ENCODE results near the gene CRIP3. TPM values are rescaled to one million over a fixed set of nuclear protein-coding genes. Genes with fewer than 3 reads are reported as not detected.
A peak's percentile ranks its signal among the peaks of the same experiment; 100 is the strongest.

Gene CRIP3
- total and polyA plus RNA-seq, 2 of the 13 experiments (the other 11 are each of a cell fraction or from before 2014, with no cell fraction given) = 6.3 to 9.3 TPM

DNA sequence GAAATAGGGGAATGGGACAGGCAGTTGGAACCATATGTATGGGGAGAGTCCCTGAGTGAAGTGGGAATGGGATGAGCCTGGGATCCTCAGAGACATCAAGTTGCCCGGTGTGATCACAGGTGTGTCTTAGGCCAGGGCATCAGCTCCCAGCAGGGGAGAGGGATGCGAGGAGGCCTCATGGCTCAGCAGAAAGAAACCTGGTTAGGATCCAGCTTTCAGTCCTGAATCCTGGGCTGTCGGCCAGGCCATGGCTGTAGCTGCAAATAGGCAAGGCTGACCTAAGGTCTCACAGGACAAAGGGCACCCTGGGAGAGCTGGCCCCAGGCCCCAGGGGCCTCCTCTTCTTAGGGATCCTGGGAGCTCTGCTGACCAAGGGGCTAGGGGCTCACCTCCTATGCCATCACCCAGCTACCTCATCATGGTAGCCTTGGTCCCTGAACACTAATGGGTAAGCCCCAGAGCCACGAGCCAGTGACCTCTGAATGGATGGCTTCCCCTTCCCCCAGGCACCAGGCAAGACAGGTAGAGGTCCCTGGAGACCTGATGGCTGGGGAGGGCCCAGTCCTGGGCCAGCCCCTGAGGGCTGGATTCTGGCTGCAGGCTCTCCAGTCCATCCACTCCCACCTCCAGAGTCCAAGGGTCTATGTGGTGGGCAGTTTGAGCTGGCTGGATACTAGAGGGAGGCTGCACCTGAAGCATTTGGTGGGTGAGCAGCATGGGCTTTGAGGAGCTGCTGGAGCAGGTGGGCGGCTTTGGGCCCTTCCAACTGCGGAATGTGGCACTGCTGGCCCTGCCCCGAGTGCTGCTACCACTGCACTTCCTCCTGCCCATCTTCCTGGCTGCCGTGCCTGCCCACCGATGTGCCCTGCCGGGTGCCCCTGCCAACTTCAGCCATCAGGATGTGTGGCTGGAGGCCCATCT is 10.7 kb downstream of the CRIP3 start, which contains the start of gene SLC22A7 (continued):
- TF ChIP-seq, protein P1, sequence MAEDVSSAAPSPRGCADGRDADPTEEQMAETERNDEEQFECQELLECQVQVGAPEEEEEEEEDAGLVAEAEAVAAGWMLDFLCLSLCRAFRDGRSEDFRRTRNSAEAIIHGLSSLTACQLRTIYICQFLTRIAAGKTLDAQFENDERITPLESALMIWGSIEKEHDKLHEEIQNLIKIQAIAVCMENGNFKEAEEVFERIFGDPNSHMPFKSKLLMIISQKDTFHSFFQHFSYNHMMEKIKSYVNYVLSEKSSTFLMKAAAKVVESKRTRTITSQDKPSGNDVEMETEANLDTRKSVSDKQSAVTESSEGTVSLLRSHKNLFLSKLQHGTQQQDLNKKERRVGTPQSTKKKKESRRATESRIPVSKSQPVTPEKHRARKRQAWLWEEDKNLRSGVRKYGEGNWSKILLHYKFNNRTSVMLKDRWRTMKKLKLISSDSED (CRISPR knock-in tag; IDR thresholded peaks at IDR 0.05) = peak; percentile 84; the same call in 1 of the 2 replicates
- TF ChIP-seq ZNF331 (CRISPR knock-in tag; IDR thresholded peaks at IDR 0.05) (peak; percentile 59; the same call in 1 of the 2 replicates), FOSL1 (CRISPR knock-in tag; IDR thresholded peaks at IDR 0.05; ENCODE audit: borderline replicate concordance) (no peak), ZNF737 (CRISPR knock-in tag; IDR thresholded peaks at IDR 0.05; ENCODE audit: borderline replicate concordance) (no peak), RFXAP (CRISPR knock-in tag; IDR thresholded peaks at IDR 0.05; ENCODE audit: borderline replicate concordance) (no peak; the same call in 1 of the 2 replicates), EHMT2 (IDR thresholded peaks at IDR 0.05; ENCODE audit: borderline replicate concordance, low read depth, low read length) (peak; percentile 38; the same call in 1 of the 2 replicates), ZNF558 (CRISPR knock-in tag; IDR thresholded peaks at IDR 0.05; ENCODE audit: borderline replicate concordance) (peak; percentile 82; the same call in 1 of the 2 replicates), AKAP8 (CRISPR knock-in tag; IDR thresholded peaks at IDR 0.05) (0 out of 2 replicates have a peak, but pooled peaks have one; percentile 54), SRSF9 (IDR thresholded peaks at IDR 0.05; ENCODE audit: borderline replicate concordance, insufficient read depth, low read depth, low read length, poor library complexity, severe bottlenecking) (no peak), TEAD3 (CRISPR knock-in tag; optimal IDR thresholded peaks at IDR 0.05; ENCODE audit: borderline replicate concordance) (peak; percentile 34), ATF7-NPFF (CRISPR knock-in tag; IDR thresholded peaks at IDR 0.05; ENCODE audit: low read depth) (peak; percentile 74), EEA1 (CRISPR knock-in tag; IDR thresholded peaks at IDR 0.05; ENCODE audit: borderline replicate concordance) (peak; percentile 89; the same call in 1 of the 2 replicates), CENPT (CRISPR knock-in tag; IDR thresholded peaks at IDR 0.05; ENCODE audit: low read depth) (peak; percentile 70), IKZF1 (IDR thresholded peaks at IDR 0.05) (no peak), PHF8 (CRISPR knock-in tag; IDR thresholded peaks at IDR 0.05) (peak; percentile 38; the same call in 1 of the 2 replicates)
- TF ChIP-seq, protein P2, sequence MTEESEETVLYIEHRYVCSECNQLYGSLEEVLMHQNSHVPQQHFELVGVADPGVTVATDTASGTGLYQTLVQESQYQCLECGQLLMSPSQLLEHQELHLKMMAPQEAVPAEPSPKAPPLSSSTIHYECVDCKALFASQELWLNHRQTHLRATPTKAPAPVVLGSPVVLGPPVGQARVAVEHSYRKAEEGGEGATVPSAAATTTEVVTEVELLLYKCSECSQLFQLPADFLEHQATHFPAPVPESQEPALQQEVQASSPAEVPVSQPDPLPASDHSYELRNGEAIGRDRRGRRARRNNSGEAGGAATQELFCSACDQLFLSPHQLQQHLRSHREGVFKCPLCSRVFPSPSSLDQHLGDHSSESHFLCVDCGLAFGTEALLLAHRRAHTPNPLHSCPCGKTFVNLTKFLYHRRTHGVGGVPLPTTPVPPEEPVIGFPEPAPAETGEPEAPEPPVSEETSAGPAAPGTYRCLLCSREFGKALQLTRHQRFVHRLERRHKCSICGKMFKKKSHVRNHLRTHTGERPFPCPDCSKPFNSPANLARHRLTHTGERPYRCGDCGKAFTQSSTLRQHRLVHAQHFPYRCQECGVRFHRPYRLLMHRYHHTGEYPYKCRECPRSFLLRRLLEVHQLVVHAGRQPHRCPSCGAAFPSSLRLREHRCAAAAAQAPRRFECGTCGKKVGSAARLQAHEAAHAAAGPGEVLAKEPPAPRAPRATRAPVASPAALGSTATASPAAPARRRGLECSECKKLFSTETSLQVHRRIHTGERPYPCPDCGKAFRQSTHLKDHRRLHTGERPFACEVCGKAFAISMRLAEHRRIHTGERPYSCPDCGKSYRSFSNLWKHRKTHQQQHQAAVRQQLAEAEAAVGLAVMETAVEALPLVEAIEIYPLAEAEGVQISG (CRISPR knock-in tag; IDR thresholded peaks at IDR 0.05) = peak; percentile 53; the same call in 1 of the 2 replicates
- TF ChIP-seq, protein P3, sequence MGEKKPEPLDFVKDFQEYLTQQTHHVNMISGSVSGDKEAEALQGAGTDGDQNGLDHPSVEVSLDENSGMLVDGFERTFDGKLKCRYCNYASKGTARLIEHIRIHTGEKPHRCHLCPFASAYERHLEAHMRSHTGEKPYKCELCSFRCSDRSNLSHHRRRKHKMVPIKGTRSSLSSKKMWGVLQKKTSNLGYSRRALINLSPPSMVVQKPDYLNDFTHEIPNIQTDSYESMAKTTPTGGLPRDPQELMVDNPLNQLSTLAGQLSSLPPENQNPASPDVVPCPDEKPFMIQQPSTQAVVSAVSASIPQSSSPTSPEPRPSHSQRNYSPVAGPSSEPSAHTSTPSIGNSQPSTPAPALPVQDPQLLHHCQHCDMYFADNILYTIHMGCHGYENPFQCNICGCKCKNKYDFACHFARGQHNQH (CRISPR knock-in tag; IDR thresholded peaks at IDR 0.05) = peak; percentile 32; the same call in 1 of the 2 replicates
